ENCODE measurements around the gene PPP1R26.

PPP1R26 gene

GRCh38 chr9:135488013-135488330, 8.4 kb downstream of the PPP1R26 start:
- no peak for DNase-seq

GRCh38 chr9:135488527-135488926, 8.9 kb downstream of the PPP1R26 start:
- no peak for DNase-seq

- no peak for DNase-seq
These were observed 9.8 kb downstream of the PPP1R26 start for GRCh38 chr9:135489188-135489906.

GRCh38 chr9:135490166-135490870, 10.7 kb downstream of the PPP1R26 start:
- DNase-seq = no peak

GRCh38 chr9:135490980-135491464, 11.4 kb downstream of the PPP1R26 start:
- DNase-seq = no peak

GRCh38 chr9:135491764-135492163, 12.2 kb downstream of the PPP1R26 start:
- no peak for DNase-seq

- DNase-seq = no peak
These were observed 13.5 kb downstream of the PPP1R26 start for GRCh38 chr9:135492886-135493669.

- DNase-seq = no peak
These were observed 15.4 kb downstream of the PPP1R26 start for GRCh38 chr9:135494791-135495559.

- no peak for DNase-seq
These were observed 19.0 kb downstream of the PPP1R26 start for GRCh38 chr9:135498381-135499126.

- peak; percentile 93 to 97 (median 94) for DNase-seq
These were observed 19.9 kb downstream of the PPP1R26 start for GRCh38 chr9:135499326-135500070.

GRCh38 chr9:135500071-135500524, 20.5 kb downstream of the PPP1R26 start:
- DNase-seq = peak in 1 of 4 experiments; percentile 10

- DNase-seq = peak; percentile 92 to 97 (median 94)
These were observed 21.1 kb downstream of the PPP1R26 start, which contains the start of gene MRPS2 for GRCh38 chr9:135500525-135501260. Gene MRPS2 (plus strand): TSS chr9:135500682. CDS start chr9:135500711, 29 bp downstream.

GRCh38 chr9:135501261-135502167, 21.9 kb downstream of the PPP1R26 start:
- DNase-seq = peak in 2 of 4 experiments; percentile 70 to 81

- DNase-seq = no peak
These were observed 22.7 kb downstream of the PPP1R26 start for GRCh38 chr9:135502168-135502872.

- no peak for DNase-seq
These were observed 23.3 kb downstream of the PPP1R26 start for GRCh38 chr9:135502873-135503321.

- no peak for DNase-seq
These were observed 24.0 kb downstream of the PPP1R26 start for GRCh38 chr9:135503371-135504261.

Data from suppressor macrophage (primary cell).